GM18517 (cell line): ENCODE results near the gene STK11IP.
"Not testable (repeated sequence)": the region's sequence is repeated elsewhere in the genome, so short reads cannot be mapped to it uniquely, and the experiment has no call there.

ENCODE experiments used
- ATAC-seq: cut with Tn5 transposase; IDR thresholded peaks from one replicate; pipeline ENCODE4 v1.9.1; 2021; ENCODE audit warnings: mild to moderate bottlenecking, moderate library complexity; ENCODE audit not compliant: unreplicated experiment

Gene STK11IP

DNA sequence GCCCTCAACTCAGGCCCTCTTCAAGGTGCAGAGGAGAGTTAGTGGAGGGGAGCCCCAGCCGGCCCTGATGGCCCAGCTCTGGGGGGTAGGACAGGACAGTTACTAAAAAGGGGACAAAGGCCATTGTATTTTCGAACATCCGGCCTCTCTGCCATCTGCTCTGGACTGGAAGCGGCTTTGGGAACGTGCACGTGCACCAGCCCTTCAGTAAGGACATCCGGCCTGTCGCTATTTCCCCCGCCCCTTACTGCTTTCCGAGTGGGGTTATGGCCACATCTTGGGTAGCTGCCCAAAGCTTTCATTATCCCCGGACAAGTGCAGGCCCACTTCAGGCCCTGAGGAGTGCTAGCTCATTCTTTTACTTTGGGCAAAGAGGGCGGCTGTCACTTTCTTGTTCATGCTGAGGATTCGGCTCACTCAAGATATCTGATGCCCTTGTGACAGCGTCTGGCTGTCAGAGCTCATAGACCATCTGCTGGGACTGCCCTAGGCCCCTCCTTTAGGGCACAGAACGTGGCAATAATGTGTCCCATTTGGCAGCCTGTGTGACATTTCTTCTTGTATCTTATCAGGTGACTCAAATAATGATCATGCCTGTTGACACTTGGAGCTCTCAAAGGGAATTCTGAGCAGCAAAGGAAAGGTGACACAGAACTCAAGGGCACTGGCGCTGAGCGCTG, 47.3 kb downstream of the STK11IP start:
- no peak for ATAC-seq

DNA sequence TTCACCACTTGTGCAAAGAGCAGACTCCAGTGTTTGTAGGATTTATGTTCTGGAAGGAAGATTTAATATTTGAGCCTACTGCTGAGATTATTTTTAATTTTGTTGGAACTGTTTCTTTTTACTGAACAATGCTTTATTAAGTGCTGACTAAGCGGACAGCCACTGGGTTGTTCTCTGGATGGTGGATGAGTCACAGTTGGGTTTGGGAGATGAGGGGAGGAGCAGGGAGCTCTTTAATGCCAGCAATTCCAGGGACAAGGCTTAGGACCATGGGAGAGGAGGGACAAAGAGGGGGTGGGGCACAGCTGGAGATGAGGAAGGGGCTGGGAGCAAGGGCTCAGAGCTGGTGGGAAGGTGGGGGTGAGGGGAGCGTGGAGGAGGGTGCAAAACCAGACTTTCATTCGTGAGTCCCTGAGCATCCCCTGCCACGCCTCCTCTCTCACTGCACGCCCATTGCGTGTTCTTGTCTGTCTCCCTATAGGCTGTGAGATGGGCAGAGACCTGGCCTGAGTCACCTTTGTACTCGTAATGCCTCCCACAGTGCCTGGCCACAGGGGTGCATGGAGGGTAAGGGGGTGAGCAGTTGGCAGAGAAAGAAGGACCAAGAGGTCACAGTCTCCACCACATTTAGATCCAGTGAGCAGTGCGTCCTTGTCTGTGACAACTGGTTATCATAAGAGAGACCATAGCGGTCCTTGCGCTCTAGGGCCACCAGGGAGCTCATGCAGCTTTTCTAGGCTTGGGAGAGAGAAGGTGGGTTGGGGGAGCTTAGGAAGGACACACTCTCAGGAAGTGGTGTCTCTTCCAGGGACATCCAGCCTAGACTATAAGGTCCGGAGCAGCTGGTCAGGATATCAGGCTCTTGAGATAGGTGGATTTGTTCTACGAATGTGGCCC, 48.2 kb downstream of the STK11IP start:
- ATAC-seq, result no peak

DNA sequence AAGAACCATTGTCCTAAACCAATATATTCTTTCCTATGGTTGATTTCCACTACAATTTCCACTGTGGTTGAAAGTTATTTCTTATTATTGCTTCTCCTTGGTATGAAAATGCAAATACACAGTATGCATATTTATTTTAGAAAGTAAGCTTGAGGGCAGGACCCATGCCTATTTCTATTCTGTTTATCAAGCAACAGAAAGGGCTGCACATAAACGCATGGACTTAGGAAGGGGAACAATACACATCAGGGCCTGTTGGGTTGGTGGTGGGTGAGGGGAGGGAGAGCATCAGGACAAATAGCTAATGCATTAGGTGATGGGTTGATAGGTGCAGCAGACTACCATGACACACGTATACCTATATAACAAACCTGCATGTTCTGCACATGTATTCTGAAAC, 50.5 kb downstream of the STK11IP start:
- no peak for ATAC-seq

GRCh38 chr2:219648963-219649362, 51.3 kb downstream of the STK11IP start:
- ATAC-seq, result no peak

- no peak for ATAC-seq
These were observed 53.0 kb downstream of the STK11IP start for GRCh38 chr2:219650426-219651248.

- ATAC-seq, result not testable (repeated sequence)
These were observed 54.0 kb downstream of the STK11IP start for GRCh38 chr2:219651656-219652055.

DNA sequence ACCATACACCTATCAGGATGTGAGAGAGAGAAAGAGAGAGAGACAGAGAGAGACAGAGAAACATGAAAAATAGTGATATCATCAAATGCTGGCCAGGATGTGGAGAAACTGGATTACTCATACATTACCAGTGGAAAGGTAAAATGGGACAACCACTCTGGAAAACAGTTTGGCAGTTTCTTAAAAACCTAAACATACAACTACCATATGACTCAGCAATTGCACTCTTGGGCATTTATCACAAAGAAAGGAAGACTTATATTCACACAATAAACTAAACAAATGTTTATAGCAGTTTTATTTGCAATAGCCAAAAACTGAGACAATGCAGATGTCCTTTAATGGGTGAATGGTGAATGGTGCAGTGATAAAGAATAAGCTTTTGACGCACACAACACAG, 58.9 kb downstream of the STK11IP start:
- ATAC-seq, result no peak

DNA sequence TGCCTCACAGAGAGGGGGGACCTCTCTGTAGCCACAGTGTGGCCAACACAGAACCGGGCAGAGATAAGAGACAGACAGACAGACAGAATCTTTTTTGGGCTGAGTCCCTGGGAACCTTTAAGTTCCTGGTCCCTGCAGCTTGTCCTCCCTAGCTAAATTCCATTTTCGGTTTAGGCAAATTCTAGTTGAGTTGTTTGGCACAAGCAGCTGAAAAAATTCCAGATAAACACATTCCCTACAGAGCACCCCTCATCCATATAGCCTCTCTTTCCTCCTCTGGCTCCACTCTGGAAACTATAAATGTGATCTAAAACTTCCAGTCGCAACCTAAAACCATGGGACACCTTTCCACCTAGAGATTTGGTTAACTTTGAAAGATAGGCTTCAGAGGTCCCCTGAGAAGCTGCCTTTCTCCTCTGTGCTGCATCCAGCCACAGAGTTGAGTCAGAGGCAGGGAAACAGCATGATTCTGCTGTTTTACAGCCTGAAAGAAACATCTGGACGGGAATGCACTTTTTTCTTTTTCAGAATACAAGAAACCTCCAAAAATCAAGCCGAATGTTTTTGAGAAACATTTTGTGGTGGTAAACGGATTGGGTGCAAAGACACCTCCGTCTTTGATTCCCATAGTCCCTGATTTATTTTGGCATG, 60.7 kb downstream of the STK11IP start:
- no peak for ATAC-seq

GRCh38 chr2:219658874-219659273, 61.2 kb downstream of the STK11IP start:
- no peak for ATAC-seq

GRCh38 chr2:219661197-219661954, 63.7 kb downstream of the STK11IP start:
- ATAC-seq, result peak; percentile 86

DNA sequence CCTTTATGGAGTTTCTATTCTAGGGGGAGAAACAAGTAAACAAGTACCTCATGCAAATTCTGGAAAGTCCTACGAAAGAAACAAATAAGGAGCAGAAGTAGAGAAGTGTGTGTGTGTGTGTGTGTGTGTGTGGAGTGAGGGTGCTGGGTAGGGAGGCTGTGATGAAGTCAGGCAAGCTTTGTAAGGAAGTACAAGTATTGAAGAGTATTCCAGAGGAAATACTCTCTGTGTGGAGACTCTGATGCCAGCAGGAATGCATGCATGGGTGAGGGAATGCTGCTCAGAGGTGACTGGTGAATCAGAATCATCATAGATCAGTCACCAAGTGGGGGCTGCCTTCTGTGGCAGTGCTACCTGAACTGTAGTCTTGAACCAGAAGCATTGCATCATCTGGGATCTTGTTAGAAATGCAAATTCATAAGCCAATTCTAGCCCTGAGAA, 64.3 kb downstream of the STK11IP start:
- no peak for ATAC-seq

DNA sequence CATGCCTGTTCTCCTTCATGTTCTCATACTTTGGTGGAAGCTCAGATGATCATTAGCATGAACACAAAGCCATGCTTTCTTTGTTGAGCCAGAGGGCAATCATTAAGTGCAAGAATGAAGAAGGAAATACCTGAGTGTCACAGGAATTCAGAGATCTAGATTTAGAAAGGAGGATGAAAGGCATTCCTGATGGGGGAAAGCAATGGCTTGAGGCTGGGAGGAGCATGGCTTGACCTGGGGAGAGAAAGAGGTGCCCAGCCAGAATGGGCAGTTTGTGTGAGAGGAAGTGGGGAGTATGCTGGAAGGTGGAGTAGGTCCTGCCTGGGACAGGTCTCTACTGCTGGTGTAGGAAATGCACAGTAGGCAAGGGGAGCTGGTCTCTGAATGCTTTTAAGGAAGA, 64.9 kb downstream of the STK11IP start:
- ATAC-seq, result no peak

- no peak for ATAC-seq
These were observed 65.6 kb downstream of the STK11IP start for GRCh38 chr2:219663116-219663762.

- ATAC-seq, result no peak
These were observed 66.4 kb downstream of the STK11IP start for GRCh38 chr2:219664041-219664440.

GRCh38 chr2:219664944-219665343, 67.3 kb downstream of the STK11IP start:
- ATAC-seq, result no peak

- ATAC-seq, result no peak
These were observed 68.3 kb downstream of the STK11IP start for GRCh38 chr2:219665926-219666325.
